B cell (primary cell): ENCODE data around the gene STXBP1. TPM values are rescaled to one million over a fixed set of nuclear protein-coding genes. Genes with fewer than 3 reads are reported as not detected.

Experiments
- ATAC-seq: fragments of 200-7000 bp; cut with Tn5 transposase; one replicate; pipeline ENCODE4 v1.10.0; 2021; ENCODE audit warnings: low read depth, mild to moderate bottlenecking, moderate number of reproducible peaks, moderate library complexity
- CTCF ChIA-PET: fragments of 350-600 bp; sonication (Branson Sonifier 250); formaldehyde crosslinking; loops from one replicate; lab custom pipeline; 2021; ENCODE audit warnings: antibody characterized with exemption, inconsistent platforms; lab: Charles Lee
- POLR2A ChIA-PET: fragments of 350-600 bp; sonication (Branson Sonifier 250); formaldehyde crosslinking; loops from one replicate; lab custom pipeline; 2021; ENCODE audit warnings: antibody characterized with exemption; lab: Charles Lee
- DNase-seq: peaks from one replicate; pipeline ENCODE4 v3.0.0; 2013
- H2AFZ ChIP-seq: 2 replicates; pipeline ENCODE4 v1.6.1; 2012; ENCODE audit warnings: mild to moderate bottlenecking, low read depth, low read length; ENCODE audit not compliant: insufficient read depth, poor library complexity, severe bottlenecking
- H3K27ac ChIP-seq, 2 donors: 1 replicate in 1 of 2; 2 replicates in 1 of 2; pipeline ENCODE4 v1.5.1; 2012 to 2013; ENCODE audit warnings: low read length in 2 of 2, mild to moderate bottlenecking in 2 of 2, moderate library complexity in 1 of 2
- H3K27me3 ChIP-seq, 4 experiments: fragments of 200-600 bp in 1 of 4; sonication (generic) in 1 of 4; replicated peaks in 1 of 4; 1 replicate in 2 of 4; 2 replicates in 2 of 4; pipeline versions ENCODE4 v1.6.1 to v1.7.0; 2013 to 2016; ENCODE audit warnings: low read length in 3 of 4, mild to moderate bottlenecking in 2 of 4, mixed read lengths in 1 of 4, moderate library complexity in 1 of 4; ENCODE audit not compliant: insufficient read depth in 4 of 4, control insufficient read depth in 3 of 4; ENCODE audit errors: control extremely low read depth in 1 of 4
- H3K36me3 ChIP-seq, 2 experiments: replicated peaks in 1 of 2; 1 replicate in 1 of 2; 2 replicates in 1 of 2; pipeline versions ENCODE4 v1.6.1 to v1.7.1; 2013; ENCODE audit warnings: low read length in 1 of 2; ENCODE audit not compliant: insufficient read depth in 2 of 2, control insufficient read depth in 1 of 2; ENCODE audit errors: control extremely low read depth in 1 of 2, extremely low read depth in 1 of 2
- H3K4me1 ChIP-seq, 2 donors: fragments of 200-600 bp in 1 of 2; sonication (generic) in 1 of 2; 1 replicate in 1 of 2; 2 replicates in 1 of 2; pipeline versions ENCODE4 v1.5.1 to v1.6.1; 2013 to 2017; ENCODE audit warnings: low read length in 2 of 2; ENCODE audit not compliant: control insufficient read depth in 2 of 2, insufficient read depth in 2 of 2
- H3K4me2 ChIP-seq: replicated peaks from 2 replicates; pipeline ENCODE3; 2012; ENCODE audit warnings: mild to moderate bottlenecking, low read depth, low read length; ENCODE audit not compliant: poor library complexity, severe bottlenecking
- H3K4me3 ChIP-seq, 5 experiments: fragments of 200-600 bp in 1 of 5; sonication (generic) in 1 of 5; 1 replicate in 3 of 5; 2 replicates in 2 of 5; pipeline versions ENCODE4 v1.5.1 to v1.7.0; 2011 to 2016; ENCODE audit warnings: low read length in 4 of 5, mild to moderate bottlenecking in 4 of 5, low read depth in 2 of 5, control low read depth in 1 of 5, moderate library complexity in 1 of 5; ENCODE audit not compliant: insufficient read depth in 1 of 5; ENCODE audit errors: control extremely low read depth in 1 of 5, extremely low read depth in 1 of 5
- H3K79me2 ChIP-seq: fragments of 200-600 bp; sonication (generic); one replicate; pipeline ENCODE4 v1.6.0; 2016; ENCODE audit warnings: low read length; ENCODE audit not compliant: control insufficient read depth, insufficient read depth
- H3K9ac ChIP-seq: fragments of 200-600 bp; sonication (generic); 2 replicates; pipeline ENCODE4 v1.6.1; 2017; ENCODE audit warnings: mild to moderate bottlenecking, low read length, moderate library complexity
- H3K9me3 ChIP-seq, 3 donors: one replicate each; pipeline versions ENCODE4 v1.6.1 to v1.7.1; 2013; ENCODE audit warnings: low read length in 2 of 3; ENCODE audit not compliant: control insufficient read depth in 2 of 3, insufficient read depth in 1 of 3; ENCODE audit errors: control extremely low read depth in 1 of 3
- H4K20me1 ChIP-seq: 2 replicates; pipeline ENCODE4 v1.6.0; 2012; ENCODE audit warnings: mild to moderate bottlenecking, low read length; ENCODE audit not compliant: insufficient read depth, control insufficient read depth, poor library complexity, severe bottlenecking
- H3K27ac Mint-ChIP-seq: one replicate; pipeline ENCODE4 v1.8.0; 2021; ENCODE audit warnings: mixed read lengths
- H3K27me3 Mint-ChIP-seq: one replicate; pipeline ENCODE4 v1.8.0; 2021; ENCODE audit warnings: mixed read lengths
- H3K4me1 Mint-ChIP-seq: one replicate; pipeline ENCODE4 v1.8.0; 2021; ENCODE audit warnings: mixed read lengths
- H3K4me3 Mint-ChIP-seq: one replicate; pipeline ENCODE4 v1.8.0; 2021; ENCODE audit warnings: mixed read lengths
- H3K9me3 Mint-ChIP-seq: one replicate; pipeline ENCODE4 v1.8.0; 2022; ENCODE audit warnings: mixed read lengths; ENCODE audit not compliant: insufficient read depth
- CTCF ChIP-seq: fragments of 200-600 bp; IDR thresholded peaks from one replicate; pipeline ENCODE4 v1.8.0; 2022; ENCODE audit warnings: antibody characterized with exemption, mild to moderate bottlenecking
- EZH2 ChIP-seq: IDR thresholded peaks from 2 replicates; pipeline ENCODE4 v1.6.1; 2012; ENCODE audit warnings: borderline replicate concordance, low read depth, mild to moderate bottlenecking, moderate library complexity, low read length; ENCODE audit not compliant: insufficient read depth, poor library complexity, severe bottlenecking
- WGBS: methylation state at CpG from one replicate; pipeline ENCODE4 v1.1.5; 2013; ENCODE audit warnings: missing lambda C conversion rate; ENCODE audit not compliant: insufficient coverage; 5-methylcytosine and 5-hydroxymethylcytosine counted together
- intact Hi-C: fragments of 100-400 bp; cut with micrococcal nuclease; formaldehyde crosslinking; loops from one replicate; pipeline ENCODE4 v1.10.0; 2022
- polyA plus RNA-seq: library from polyadenylated mRNA; depleted of rRNA; stranded (reverse); fragments of >200 nt; gene quantifications from 2 replicates; pipeline ENCODE4 v1.2.3, GENCODE V29; 2012
- total RNA-seq, 2 donors: library from RNA; stranded (reverse); fragments of 120-200 nt in 1 of 2; gene quantifications; 1 replicate in 1 of 2; 2 replicates in 1 of 2; pipeline versions ENCODE4 v1.2.3 to v1.2.4, GENCODE V29; 2013 to 2022

The STXBP1 gene
- total and polyA plus RNA-seq, 2 donors (not counting 1 experiment from before 2014, with no cell fraction given): 0.62 TPM; not detected in 1

- H3K27ac Mint-ChIP-seq: no peak overlapping the region
- no peaks in the 10 kb centered on the region for H3K4me1 ChIP-seq
- H3K27me3 Mint-ChIP-seq: peaks cover 20% of the 10 kb centered on the region
- no peaks in the 10 kb centered on the region for H3K9me3 ChIP-seq
- DNase-seq (no peak), ATAC-seq (no peak)
- 77% methylated on average over 3 of the region's 11 CpGs for WGBS
- ChIA-PET POLR2A (no interaction called here), CTCF (no interaction called here)
- no peaks in the 10 kb centered on the region for H3K4me1 Mint-ChIP-seq
- no peak overlapping the region for H2AFZ ChIP-seq
- H3K79me2 ChIP-seq: no peaks in the 10 kb centered on the region
- intact Hi-C loops: no loop called here
- no peak overlapping the region for H3K27ac ChIP-seq
- H3K36me3 ChIP-seq: no peaks in the 10 kb centered on the region
- H3K4me2 ChIP-seq: no peak overlapping the region
- H3K4me3 Mint-ChIP-seq: no peak overlapping the region
- no peak overlapping the region for H3K4me3 ChIP-seq
- no peaks in the 10 kb centered on the region for H3K9me3 Mint-ChIP-seq
- no peak overlapping the region for H3K9ac ChIP-seq
- peaks cover 0 to 3% (median 0%) of the 10 kb centered on the region in 4 experiments for H3K27me3 ChIP-seq
- TF ChIP-seq EZH2: no peak
- TF ChIP-seq CTCF: no peak
- H4K20me1 ChIP-seq: no peaks in the 10 kb centered on the region
Observed at GRCh38 chr9:127637322-127637847, 25.3 kb downstream of the STXBP1 start.

- H3K27me3 ChIP-seq: peaks cover 0 to 8% (median 0%) of the 10 kb centered on the region in 4 experiments
- no peaks in the 10 kb centered on the region for H4K20me1 ChIP-seq
- H3K9me3 Mint-ChIP-seq: no peaks in the 10 kb centered on the region
- CTCF ChIA-PET: no interaction called here
- no peak overlapping the region for H3K4me2 ChIP-seq
- H3K79me2 ChIP-seq: no peaks in the 10 kb centered on the region
- H3K27me3 Mint-ChIP-seq: peaks cover 20% of the 10 kb centered on the region
- no peak overlapping the region for H3K27ac ChIP-seq
- H3K9ac ChIP-seq: no peak overlapping the region
- no peak overlapping the region for H3K4me3 ChIP-seq
- H2AFZ ChIP-seq: no peak overlapping the region
- H3K4me3 Mint-ChIP-seq: no peak overlapping the region
- H3K27ac Mint-ChIP-seq: no peak overlapping the region
- POLR2A ChIA-PET: interaction anchor here (0.6 kb wide), 1 partner anchor 745 kb away, joined by 9 read pairs; no protein-coding TSS in a partner anchor
- TF ChIP-seq EZH2 (no peak), CTCF (no peak)
- 94% methylated on average over 2 of the region's 5 CpGs for WGBS
- DNase-seq: no peak
- no peak for ATAC-seq
- intact Hi-C loops: no loop called here
- no peaks in the 10 kb centered on the region for H3K36me3 ChIP-seq
- H3K9me3 ChIP-seq: no peaks in the 10 kb centered on the region
- H3K4me1 Mint-ChIP-seq: no peaks in the 10 kb centered on the region
- H3K4me1 ChIP-seq: no peaks in the 10 kb centered on the region
Observed at GRCh38 chr9:127640908-127641545, 28.9 kb downstream of the STXBP1 start.
